GM18508 (cell line): ENCODE measurements around the gene SLC39A12.
"Not testable (repeated sequence)": the region's sequence is repeated elsewhere in the genome, so short reads cannot be mapped to it uniquely, and the experiment has no call there.

Experiments used
- ATAC-seq: cut with Tn5 transposase; IDR thresholded peaks from one replicate; pipeline ENCODE4 v1.9.1; 2021; ENCODE audit warnings: moderate number of reproducible peaks; ENCODE audit not compliant: insufficient read depth, unreplicated experiment

Gene SLC39A12

DNA sequence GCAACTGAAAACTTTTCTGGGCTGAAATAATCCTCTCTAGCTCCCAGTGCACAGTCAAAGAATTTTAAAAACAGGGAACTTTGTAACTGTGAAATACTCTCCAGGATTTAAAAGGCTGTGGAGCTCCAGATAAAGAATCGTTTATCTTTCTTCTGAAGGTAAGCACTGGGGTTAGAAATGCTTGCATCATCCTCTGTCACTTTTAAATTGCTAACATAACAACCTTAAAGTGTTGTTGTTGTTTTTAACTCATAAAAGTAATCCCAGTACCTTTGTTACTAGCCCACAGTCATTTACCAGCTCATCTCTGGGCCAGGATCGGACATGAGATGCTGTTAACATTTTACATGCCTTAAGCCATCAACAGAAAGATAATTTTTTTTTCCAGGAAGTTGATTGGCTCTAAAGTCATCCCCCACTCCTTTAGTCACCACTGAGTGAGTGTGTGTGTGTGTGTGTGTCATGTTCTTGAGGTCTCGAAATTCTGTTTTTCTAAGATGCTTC lies at the start of gene SLC39A12:
TSS of gene SLC39A12 (plus strand) at position 51 of the 504 bp plus-strand sequence. CDS start 1,359 bp downstream, outside the sequence.
- ATAC-seq = no peak

DNA sequence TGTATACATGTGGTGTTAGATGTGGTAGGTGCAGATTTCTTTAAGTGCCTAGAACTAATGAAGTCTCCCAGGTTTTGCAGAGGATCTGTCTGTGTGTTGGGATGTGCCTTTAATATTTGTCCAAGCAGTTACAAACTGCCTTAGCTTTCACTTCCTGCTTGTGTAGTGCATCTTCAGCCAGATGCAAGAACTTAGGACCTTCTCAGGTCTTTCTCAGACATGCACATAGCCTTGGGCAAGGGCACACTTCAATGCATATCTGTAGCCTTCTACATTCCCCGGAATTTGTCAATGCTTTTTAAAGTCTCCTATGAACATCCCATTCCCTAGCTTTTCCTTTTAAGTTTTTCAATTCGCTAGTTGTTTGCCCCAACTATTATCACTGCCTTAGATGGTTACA lies 47.2 kb upstream of the SLC39A12 start:
- no peak for ATAC-seq

DNA sequence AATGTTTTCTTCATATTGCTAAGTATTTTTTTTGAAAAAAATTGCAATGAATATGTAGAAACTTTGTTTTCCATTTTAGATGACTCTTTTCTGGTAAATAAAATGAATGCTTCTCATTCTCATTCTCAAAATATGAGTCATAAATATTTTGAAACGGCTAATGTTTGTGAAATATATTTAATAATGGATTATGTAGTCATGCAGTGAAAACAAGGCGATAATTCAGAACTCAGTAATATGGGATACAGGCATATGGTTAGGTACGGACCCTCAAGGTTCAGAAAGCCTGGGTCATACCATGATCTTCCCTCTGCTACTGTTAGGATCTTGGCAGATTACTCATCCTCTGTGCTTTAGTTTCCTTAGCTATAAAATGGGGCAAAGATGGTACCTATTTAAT lies 46.2 kb upstream of the SLC39A12 start:
- ATAC-seq = no peak

DNA sequence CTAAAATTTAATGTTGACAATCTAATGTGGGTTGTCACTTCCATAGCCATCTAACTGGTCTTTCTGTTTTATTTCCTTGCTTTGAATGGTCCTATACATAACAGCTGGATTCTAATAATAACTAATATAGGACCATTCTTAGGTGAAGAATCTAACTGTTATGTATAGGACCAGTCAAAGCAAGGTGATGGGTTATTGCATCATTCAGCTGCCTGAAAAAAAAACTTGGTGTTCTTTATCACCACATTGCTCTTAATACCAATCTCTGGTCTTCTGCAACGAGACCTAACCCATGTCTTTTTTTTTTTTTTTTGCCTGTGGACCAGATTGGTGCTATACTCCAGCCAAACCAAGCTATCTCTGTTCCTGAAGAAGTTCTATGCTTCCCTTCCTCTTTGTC lies 45.7 kb upstream of the SLC39A12 start:
- no peak for ATAC-seq

DNA sequence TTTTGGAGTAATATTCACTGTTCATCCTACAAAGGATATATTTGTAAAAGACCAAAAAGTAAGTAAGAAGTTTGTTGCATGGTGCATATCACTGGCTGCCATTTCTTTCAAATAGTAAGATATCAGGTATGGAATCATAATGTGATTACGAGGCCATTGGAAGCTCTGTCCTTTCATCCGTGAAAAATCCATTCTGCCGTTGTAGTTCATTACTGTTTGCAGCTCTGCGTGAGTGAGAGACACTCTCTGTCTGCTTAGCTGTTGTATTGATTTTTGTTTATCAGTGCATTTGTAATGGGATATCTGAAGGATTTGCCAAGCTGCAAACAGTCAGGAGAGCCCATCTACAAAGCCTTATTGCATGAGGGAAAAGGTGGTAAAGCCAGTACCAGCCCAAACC lies 44.1 kb upstream of the SLC39A12 start:
- no peak for ATAC-seq

DNA sequence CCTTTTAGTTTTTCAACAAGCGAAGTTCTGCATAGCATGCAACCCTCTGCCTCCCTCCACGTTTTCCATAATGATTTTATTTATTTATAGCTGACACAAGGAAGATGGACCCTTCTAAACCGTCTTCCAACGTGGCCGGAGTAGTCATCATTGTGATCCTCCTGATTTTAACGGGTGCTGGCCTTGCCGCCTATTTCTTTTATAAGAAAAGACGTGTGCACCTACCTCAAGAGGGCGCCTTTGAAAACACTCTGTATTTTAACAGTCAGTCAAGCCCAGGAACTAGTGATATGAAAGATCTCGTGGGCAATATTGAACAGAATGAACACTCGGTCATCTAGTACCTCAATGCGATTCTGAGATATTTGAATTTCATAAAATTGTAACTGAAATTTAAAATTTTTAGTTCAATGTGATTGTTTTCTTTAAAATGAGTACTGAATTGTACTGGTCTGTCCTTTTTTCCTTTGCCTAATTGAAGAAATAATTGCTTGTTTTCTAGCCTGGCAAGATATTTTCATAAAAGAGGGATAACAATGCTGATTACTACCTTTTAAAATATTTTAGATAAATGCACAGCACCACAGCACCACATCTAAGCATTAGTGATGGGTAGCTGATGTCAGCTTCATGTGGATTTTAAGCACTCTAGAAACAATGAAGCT lies 41.5 kb upstream of the SLC39A12 start:
- ATAC-seq = no peak

DNA sequence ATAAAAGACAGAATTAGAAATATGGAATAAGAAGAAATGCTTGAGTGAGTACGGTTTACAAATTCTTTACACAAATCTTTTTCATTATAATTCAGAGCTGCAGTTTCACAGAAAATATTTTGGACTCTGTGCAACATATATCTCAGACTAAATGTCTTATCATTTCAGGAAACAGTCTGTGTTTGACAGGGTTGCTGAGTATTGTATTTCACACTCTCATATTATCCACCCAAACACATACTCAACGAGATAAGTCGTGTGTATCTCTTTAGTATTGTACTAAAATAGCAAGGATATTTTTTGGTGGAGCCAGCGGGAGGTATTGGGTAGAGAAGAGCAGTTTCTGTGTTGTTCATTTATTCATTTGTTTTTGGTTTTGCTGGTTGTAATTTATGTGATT lies 39.0 kb upstream of the SLC39A12 start:
- no peak for ATAC-seq

DNA sequence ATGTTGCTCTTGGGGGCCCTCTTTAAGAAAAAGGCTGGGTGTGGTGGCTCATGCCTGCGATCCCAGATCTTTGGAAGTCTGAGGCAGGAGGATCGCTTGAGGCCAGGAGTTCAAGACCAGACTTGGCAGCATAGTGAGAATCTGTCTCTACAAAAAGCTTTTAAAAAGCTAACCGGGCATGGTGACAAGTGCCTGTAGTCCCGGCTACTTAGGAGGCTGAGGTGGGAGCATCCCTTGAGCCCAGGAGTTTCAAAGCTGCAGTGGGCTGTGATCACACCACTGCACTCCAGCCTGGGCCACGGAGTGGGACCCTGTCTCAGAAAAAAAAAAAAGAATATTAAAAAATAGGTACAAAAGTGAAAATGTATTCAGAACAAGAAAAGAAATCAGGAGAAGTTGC lies 38.1 kb upstream of the SLC39A12 start:
- no peak for ATAC-seq

DNA sequence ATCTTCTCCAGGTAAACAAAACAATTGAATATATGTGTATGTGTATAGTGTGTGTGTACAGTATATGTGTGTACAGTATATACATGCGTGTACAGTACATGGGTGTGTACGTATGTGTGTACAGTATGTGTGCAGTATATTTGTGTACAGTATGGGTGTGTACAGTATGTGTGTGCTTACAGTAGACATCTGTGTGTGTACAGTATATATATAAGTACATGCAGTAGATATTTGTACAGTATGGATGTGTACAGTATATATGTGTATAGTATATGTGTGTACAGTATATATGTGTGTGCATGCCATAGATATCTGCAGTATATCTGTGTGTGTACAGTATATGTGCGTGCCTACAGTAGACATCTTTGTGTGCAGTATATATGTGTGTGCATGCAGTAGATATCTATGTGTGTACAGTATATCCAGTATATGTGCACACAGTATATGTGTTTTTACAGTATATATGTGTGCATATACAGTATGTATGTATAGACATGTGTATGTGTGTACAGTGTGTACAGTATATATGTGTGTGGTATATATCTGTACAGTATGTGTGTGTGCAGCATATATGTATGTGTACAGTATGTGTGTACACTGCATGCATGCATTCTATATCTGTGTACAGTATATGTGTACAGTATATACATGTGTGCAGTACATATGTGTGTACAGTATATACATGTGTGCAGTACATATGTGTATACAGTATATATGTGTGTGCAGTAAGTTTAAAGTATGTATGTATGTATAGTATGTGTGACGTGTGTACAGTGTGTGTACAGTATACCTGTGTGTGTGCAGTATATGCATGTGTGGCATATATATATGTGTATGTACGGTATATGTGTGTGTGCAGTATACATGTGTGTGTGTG lies 37.3 kb upstream of the SLC39A12 start:
- no peak for ATAC-seq

DNA sequence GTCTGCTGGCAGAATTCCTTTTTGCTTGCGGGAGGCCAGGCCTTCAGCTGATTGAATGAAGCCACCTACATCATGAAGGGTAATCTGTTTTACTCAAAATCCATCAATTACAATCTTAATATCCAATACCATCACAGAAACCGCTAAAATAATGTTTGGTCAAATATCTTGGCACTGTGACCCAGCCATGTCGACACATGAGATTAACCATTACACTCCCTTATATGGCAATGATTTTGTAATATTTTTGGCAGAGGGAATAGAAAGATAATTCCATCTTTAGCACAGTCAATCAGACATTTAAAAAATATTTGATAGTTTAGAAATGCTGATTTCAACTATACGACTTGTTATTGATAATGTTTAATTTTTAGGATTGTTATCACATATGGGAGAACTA lies 36.5 kb upstream of the SLC39A12 start:
- ATAC-seq = no peak

DNA sequence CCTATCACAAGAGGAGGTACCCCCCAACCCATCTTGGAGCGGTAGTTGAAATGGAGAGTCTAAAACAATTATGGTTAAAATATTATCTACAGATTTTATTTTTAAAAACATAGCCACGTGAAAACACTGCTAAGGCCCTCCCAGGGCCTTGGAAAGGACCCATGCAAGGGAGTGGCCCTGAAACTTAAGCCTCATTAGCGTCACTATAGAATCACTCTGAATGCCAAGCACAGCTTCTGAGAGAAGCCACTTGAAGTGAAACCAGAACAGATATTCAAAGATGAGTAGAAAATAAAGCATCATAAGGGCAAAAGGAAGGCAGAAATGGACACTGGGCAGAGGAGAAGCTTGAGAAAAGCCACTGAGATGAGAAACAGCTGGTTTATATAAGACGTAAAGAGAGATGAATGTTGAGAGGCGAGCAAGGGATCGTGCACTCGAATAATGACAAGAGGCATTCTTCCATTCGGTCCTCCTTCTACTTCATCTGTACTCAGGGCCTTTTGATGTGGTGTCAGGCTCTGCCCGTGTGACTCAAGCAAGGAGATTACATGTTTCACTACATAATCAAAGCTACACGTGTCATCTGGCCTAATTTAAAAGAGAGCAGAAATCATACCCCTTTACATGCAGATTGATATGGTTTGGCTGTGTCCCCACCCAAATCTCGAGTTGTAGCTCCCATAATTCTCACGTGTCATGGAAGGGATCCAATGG lies 33.4 kb upstream of the SLC39A12 start:
- no peak for ATAC-seq

DNA sequence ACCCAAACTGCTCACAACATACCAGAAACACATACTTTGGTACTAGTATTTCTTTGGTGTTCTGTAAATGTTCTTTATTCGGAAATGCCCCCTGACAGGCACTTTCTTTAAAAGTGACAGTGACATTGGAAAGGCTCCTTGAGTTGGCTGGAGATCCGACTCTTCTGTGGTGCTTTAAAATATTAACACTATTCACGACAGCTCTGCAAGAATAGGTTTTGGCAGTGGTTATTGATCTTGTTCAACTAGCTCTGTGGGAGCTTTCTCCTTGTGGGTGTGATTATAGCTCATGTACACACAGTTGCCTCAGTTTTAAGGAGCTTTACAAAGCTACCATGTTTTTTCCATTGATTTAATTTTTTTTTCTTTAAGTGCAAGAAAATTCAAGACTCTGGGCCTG lies 30.3 kb upstream of the SLC39A12 start:
- no peak for ATAC-seq

DNA sequence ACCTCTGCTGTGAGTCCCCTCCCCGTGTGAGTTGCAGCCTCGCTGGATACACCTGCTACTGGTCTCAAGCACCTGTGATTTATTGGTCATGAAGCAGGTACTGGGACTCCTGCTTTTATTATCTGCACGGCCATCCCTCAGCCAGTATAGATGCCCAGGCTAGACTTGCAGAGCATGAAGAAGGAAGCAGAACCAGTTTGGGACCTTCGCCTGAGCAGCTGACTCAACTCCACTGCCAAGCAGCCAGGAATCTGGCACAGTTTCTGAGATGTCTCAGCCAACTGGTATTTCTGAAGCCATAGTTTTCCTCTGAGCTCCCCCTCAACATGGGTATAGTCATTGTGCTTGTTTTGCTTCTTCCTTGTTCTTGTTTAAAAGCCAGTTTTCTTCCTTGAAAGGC lies 28.0 kb upstream of the SLC39A12 start:
- ATAC-seq = no peak

DNA sequence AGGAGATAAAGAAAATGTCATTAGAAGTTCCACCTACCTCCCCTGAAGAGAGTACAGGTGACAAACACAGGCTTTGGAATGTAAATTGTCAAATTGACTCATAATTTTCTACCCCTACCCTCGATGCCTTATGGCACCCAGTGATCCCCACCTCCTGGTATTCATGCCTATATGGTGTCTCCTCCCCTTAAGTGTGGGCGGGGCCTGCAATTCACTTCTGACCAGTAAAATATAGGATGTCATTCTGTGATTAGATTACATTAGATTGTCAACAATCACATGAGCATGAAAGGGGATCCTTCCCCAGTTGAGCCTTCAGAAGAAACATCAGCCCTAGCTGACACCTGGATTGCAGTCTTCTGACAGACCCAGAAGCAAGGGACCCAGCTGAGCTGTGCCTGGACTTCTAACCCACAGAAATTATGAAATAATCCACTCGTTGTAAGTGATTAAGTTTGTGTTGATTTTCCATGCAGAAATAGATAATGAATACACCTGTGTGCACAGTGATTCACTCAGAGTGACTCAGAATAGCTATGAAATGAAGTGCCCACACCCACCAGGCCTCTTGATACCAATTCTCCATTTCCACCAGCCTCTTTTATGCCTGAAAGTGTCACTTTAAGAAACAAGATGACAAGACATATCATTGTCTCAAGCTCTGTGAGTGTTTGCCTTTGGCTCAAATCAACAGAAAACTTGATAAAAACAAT lies 8.5 kb upstream of the SLC39A12 start:
- no peak for ATAC-seq

DNA sequence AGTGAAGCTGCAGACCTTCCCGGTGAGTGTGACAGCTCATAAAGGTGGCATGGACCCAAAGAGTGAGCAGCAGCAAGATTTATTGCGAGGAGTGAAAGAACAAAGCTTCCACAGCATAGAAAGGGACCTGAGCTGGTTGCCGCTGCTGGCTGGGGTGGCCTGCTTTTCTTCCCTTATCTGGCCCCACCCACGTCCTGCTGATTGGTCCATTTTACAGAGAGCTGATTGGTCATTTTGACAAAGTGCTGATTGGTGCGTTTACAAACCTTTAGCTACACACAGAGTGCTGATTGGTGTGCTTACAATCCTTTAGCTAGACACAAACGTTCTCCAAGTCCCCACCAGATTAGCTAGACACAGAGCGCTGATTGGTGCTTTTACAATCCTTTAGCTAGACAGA lies 1.4 kb upstream of the SLC39A12 start:
- not testable (repeated sequence) for ATAC-seq

DNA sequence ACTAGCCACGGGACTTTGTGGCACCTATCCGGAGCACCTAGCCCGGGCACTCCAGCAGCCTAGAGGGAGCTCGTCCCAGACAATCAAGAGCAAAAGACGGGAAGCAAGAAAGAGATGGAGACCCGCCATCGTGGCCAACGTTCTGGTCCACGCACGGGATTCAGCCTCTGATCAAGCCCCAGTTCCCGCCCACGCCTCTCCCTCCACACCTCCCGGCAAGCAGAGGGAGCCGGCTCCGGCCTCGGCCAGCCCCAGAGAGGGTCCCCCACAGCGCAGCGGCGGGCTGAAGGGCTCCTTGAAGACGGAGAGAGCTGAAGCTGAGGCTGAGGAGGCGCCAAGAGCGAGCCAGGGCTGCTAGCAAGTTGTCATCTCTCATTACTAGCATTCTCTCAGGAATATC lies 992 bp upstream of the SLC39A12 start:
- ATAC-seq = no peak

DNA sequence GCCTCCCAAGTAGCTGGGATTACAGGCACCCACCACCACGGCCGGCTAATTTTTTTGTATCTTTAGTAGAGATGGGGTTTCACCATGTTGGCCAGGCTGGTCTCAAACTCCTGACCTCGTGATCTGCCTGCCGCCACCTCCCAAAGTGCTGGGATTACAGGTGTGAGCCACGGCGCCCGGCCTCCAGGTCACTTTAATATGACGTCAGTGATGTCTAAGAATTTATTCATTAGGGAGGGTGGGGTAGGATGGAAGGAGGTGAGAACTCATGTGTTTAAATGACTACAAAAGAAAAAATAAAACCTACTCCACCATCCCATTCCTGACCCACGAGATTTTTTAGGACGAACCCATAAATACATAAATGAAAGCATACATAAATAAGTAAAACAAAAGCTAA lies 2.7 kb downstream of the SLC39A12 start:
- not testable (repeated sequence) for ATAC-seq

DNA sequence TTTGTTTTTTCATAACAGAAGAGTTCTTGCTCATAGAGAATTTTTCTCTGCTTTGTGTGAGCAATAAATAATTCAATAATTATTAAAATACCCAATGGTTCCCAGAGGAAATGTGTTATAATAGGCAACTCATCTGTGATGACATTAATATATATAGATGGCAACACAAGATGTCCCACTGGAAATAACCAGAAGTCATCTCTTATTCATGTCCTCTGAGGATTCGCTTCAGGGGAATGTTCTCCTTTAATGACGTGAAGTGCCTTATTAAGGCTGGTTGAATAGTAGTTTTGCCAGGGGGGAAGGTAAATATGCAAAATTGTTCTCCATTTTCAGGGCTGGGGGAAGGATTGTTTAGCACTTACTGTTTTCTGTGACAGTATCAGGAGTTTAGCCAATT lies 3.1 kb downstream of the SLC39A12 start:
- no peak for ATAC-seq

DNA sequence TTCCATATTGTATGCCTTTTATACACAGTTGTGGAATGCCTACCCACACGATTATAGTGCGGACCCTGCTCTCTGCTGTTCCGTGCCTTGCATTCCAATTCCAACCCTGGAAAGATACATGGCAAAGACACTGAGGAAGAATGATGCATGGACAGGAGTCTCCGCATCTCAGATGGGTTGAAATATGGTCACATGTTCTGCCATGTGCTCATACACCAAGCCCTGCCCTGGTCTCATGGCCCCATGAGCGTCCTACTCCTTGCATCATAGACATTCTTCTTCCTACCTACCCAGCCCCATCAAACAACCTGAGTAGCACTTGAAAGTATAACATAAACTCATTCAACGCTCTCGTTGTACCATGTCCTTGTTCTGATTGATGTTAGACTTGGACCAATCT lies 6.3 kb downstream of the SLC39A12 start:
- ATAC-seq = no peak

DNA sequence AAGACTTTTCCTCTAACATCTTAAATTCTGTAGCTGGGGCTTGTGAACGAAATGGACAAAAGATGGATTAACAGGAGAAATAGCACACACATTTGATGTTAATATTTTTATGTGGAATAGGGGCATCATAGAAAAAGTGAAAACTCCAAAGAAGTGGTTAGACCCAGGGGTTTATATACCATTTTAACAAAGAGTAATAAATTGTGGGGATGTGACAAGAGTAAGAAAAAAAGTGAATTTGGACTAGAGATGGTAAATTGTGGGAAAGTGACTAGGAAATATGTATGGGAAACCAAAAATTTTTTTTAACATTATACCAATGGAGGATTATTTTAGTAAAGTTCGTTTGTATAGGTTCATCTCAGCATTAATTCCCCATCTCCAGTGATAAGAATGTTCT lies 8.2 kb downstream of the SLC39A12 start:
- ATAC-seq = no peak
